Measurements from ENCODE around the gene EFS. TPM values are rescaled to one million over a fixed set of nuclear protein-coding genes. Genes with fewer than 3 reads are reported as not detected.
"Not testable (repeated sequence)": the region's sequence is repeated elsewhere in the genome, so short reads cannot be mapped to it uniquely, and the experiment has no call there.

EFS gene
- total RNA-seq, 1 experiment from 2014 or later, result not detected

DNA sequence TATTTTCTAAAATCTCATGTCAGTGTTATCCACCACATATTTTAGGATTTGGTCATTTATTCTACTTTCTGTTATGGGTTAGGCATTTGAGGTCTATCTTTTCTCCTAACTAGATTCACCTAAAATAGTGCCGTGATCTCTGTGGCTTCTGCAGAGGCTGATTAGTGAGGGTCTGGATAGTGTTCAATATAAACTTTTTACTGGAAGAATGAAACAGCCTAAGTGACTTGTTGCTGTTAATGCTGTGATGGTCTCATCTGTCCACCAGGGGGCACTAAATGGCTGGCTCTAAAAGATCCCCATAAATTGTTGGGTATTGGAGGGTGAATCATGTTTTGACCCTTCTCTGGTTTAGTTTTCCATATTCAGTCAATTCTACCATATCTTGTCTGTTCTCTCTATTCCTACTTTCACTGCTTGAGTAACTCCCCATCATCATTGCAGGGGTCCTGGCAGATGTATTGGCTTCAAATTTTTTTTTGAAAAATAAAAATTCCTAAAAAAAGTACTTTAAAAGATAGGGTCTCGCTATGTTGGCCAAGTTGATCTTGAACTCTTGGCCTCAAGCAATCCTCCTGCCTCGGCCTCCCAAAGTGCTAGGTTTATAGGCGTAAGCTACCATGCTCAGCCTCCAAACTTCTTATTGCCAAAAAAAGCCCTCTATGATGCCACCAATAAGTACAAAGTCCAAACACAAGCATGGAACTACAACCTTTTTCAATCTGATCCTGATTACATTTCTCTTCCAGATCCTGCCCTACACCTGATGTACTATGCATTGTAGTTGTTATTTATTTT, 36.8 kb downstream of the EFS start:
- peak; percentile 48 for DNase-seq (ENCODE audit: low spot score)

DNA sequence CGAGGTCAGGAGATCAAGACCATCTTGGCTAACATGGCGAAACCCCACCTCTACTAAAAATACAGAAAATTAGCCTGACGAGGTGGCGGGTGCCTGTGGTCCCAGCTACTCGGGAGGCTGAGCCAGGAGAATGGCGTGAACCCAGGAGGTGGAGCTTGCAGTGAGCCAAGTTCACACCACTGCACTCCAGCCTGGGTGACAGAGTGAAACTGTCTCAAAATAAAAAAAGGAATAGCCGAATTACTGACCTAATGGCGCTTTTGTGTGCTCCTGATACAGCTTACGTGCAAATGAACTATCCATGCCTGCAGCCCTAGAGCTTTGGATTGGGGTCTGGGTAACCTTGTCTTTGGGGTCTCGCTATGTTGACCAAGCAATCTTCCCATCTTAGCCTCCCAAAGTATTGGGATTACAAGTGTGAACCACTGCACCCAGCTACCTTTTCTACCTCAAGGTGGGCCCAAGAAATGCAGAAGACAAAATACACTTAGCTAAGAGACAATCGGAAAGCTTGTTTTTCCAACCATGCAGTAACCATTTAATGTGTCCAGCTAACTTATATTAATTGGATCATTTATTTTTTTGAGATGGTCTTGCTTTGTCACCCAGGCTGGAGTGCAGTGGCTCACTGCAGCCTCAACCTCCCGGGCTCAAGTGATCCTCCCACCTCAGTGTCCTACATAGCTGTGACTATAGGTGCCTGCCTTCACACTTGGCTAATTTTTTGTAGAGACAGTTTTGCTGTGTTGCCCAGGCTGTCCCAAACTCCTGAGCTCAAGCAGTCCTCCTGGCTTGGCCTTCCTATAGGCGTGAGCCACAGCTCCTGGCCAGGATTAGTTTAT, 38.3 kb downstream of the EFS start:
- no peak for DNase-seq (ENCODE audit: low spot score)

DNA sequence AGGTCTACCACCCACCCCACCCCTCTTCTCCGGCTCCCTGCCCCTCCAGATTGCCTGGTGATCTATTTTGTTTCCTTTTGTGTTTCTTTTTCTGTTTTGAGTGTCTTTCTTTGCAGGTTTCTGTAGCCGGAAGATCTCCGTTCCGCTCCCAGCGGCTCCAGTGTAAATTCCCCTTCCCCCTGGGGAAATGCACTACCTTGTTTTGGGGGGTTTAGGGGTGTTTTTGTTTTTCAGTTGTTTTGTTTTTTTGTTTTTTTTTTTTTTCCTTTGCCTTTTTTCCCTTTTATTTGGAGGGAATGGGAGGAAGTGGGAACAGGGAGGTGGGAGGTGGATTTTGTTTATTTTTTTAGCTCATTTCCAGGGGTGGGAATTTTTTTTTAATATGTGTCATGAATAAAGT, 39.2 kb downstream of the EFS start:
- DNase-seq (ENCODE audit: low spot score), result not testable (repeated sequence)

GRCh38 chr14:23324993-23325392, 40.0 kb downstream of the EFS start:
- DNase-seq (ENCODE audit: low spot score), result no peak

GRCh38 chr14:23324455-23324846, 40.5 kb downstream of the EFS start:
- no peak for DNase-seq (ENCODE audit: low spot score)

GRCh38 chr14:23323838-23324454, 41.0 kb downstream of the EFS start:
- no peak for DNase-seq (ENCODE audit: low spot score)

- no peak for DNase-seq (ENCODE audit: low spot score)
These were observed 42.1 kb downstream of the EFS start for GRCh38 chr14:23322568-23323517.

GRCh38 chr14:23321572-23322547, 43.1 kb downstream of the EFS start:
- peak; percentile 6 for DNase-seq (ENCODE audit: low spot score)

DNA sequence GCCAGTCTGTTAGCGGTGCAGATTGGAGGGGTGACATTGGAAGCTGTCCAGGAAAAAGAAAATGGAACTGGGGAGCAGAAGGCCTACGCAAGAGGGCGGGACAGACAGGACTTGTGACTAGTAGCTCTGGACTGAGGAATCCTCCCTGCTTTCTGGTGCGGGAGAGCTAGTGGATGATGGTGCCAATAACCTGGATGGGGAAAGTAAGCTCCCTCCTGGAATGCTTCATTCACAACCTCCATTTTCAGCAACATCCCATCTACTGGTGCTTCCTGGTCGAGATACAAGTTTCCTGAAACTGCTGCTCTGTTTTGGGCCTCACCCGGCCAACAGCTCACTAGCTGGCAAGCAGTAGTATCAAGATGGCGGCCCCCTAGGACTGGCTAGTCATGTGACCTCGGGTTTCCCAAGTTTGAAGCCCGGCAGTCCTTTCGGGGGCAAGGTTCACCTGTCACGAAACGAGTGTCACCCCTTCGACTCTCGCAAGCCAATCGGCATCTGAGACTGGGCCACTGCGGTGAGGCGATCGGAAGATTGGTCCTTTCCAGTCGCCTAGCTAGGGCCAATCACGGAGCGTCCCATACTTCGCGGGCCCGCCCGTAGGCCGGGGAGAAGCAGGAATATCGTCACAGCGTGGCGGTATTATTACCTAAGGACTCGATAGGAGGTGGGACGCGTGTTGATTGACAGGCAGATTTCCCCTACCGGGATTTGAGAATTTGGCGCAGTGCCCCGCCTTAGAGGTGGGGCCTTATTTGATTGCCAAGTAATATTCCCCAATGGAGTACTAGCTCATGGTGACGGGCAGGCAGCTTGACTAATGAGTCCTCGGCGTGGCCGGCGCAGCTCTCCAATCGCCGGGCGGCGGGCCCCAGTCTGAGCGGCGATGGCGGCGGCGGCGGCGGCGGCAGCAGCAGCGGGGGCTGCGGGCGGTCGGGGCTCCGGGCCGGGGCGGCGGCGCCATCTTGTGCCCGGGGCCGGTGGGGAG, 44.1 kb downstream of the EFS start, which contains the start of gene PABPN1:
Gene PABPN1 (plus strand): TSS at position 874 of the 988 bp plus-strand sequence. CDS start 13 bp downstream, at position 887.
- peak; percentile 97 for DNase-seq (ENCODE audit: low spot score)

- DNase-seq (ENCODE audit: low spot score), result no peak
These were observed 45.0 kb downstream of the EFS start for GRCh38 chr14:23319746-23320583.

GRCh38 chr14:23316300-23316699, 48.7 kb downstream of the EFS start:
- no peak for DNase-seq (ENCODE audit: low spot score)

- DNase-seq (ENCODE audit: low spot score), result no peak
These were observed 54.4 kb downstream of the EFS start for GRCh38 chr14:23310546-23310945.

DNA sequence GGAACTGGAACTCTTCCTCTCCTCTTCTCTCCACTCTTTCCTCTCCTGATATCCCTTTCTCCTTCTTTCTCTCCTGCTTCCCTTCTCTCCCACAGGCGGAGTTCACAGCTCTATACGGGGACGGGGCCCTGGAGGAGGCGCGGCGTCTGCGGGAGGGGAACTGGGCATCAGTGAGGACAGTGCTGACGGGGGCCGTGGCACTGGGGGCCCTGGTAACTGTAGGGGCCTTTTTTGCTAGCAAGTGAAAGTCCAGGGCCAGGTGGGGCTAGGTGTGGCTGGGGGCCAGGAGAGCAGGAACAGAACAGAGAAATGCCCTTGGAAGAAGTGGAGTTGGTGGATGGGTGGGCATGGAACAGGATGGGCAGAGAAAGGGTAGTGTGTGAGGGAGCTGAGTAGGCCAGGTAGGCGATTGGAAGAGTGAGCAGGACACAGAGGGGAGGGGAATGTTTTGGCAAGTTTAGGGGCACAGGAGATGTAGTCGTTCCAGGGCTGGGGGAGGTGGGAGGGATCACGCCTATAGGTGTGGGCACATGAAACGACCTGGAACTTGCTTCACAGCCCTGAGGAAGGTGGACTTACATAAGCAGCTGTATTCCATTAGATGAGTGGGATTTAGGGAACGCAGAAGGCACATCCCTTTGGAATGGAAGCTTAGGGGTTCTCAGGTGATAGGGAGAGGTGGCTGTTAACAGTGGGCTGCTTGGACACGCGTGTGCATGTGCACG, 56.1 kb downstream of the EFS start:
- DNase-seq (ENCODE audit: low spot score), result no peak

- peak; percentile 8 for DNase-seq (ENCODE audit: low spot score)
These were observed 57.0 kb downstream of the EFS start for GRCh38 chr14:23307687-23308644.

GRCh38 chr14:23307146-23307530, 57.8 kb downstream of the EFS start:
- no peak for DNase-seq (ENCODE audit: low spot score)

Measured in A172 (cell line).